SK-N-SH treated with all-trans-retinoic acid at 6 μM for 48 hours (cell line): ENCODE results near the gene COX11.

Experiments used
- ATAC-seq: fragments of 200-7000 bp; cut with Tn5 transposase; 3 replicates; pipeline ENCODE4 v1.9.1; 2020; ENCODE audit warnings: mild to moderate bottlenecking, moderate library complexity
- ARNTL ChIP-seq: fragments of 450-650 bp; formaldehyde crosslinking; IDR thresholded peaks from 2 replicates; pipeline ENCODE4 v1.5.0; 2020; ENCODE audit warnings: low read depth, mild to moderate bottlenecking, moderate library complexity, borderline replicate concordance
- BACH2 ChIP-seq: fragments of 250-450 bp; sonication (Bioruptor Pico); IDR thresholded peaks from 2 replicates; pipeline ENCODE4 v1.9.0; 2021; ENCODE audit warnings: mild to moderate bottlenecking, borderline replicate concordance
- CREB5 ChIP-seq: fragments of 250-450 bp; sonication (Bioruptor Pico); IDR thresholded peaks from 2 replicates; pipeline ENCODE4 v1.5.1; 2020; ENCODE audit warnings: low read depth, mild to moderate bottlenecking, moderate library complexity
- CSDC2 ChIP-seq: fragments of 250-450 bp; sonication (Bioruptor Pico); IDR thresholded peaks from 2 replicates; pipeline ENCODE4 v1.5.0; 2020; ENCODE audit warnings: mild to moderate bottlenecking, moderate library complexity
- CSRNP3 ChIP-seq: fragments of 250-450 bp; sonication (Bioruptor Pico); IDR thresholded peaks from 2 replicates; pipeline ENCODE4 v1.5.1; 2021; ENCODE audit warnings: mild to moderate bottlenecking, moderate library complexity
- ESRRG ChIP-seq: fragments of 250-450 bp; sonication (Bioruptor Pico); IDR thresholded peaks from 2 replicates; pipeline ENCODE4 v1.6.1; 2021; ENCODE audit warnings: mild to moderate bottlenecking
- ISL1 ChIP-seq: fragments of 250-450 bp; sonication (Bioruptor Pico); IDR thresholded peaks from 2 replicates; pipeline ENCODE4 v2.1.2; 2022; ENCODE audit warnings: mild to moderate bottlenecking, moderate library complexity
- OSR1 ChIP-seq: fragments of 250-450 bp; sonication (Bioruptor Pico); IDR thresholded peaks from 2 replicates; pipeline ENCODE4 v1.8.0; 2022; ENCODE audit warnings: moderate library complexity, mild to moderate bottlenecking, inconsistent platforms
- PATZ1 ChIP-seq: fragments of 250-450 bp; sonication (Bioruptor Pico); IDR thresholded peaks from 2 replicates; pipeline ENCODE4 v1.8.0; 2020; ENCODE audit warnings: mild to moderate bottlenecking, moderate library complexity, borderline replicate concordance
- POU6F1 ChIP-seq: fragments of 250-450 bp; sonication (Bioruptor Pico); IDR thresholded peaks from 2 replicates; pipeline ENCODE4 v1.8.0; 2021; ENCODE audit warnings: low read depth, mild to moderate bottlenecking, moderate library complexity, borderline replicate concordance
- RARB ChIP-seq: fragments of 250-450 bp; sonication (Bioruptor Pico); IDR thresholded peaks from 2 replicates; pipeline ENCODE4 v1.8.0; 2021; ENCODE audit warnings: mild to moderate bottlenecking, moderate library complexity
- SNAI2 ChIP-seq: fragments of 250-450 bp; sonication (Bioruptor Pico); IDR thresholded peaks from 2 replicates; pipeline ENCODE4 v1.5.0; 2020; ENCODE audit warnings: mild to moderate bottlenecking, moderate library complexity
- TCF4 ChIP-seq: fragments of 250-450 bp; sonication (Bioruptor Pico); IDR thresholded peaks from 2 replicates; pipeline ENCODE4 v1.8.0; 2021; ENCODE audit warnings: mild to moderate bottlenecking, moderate library complexity, borderline replicate concordance
- TSHZ2 ChIP-seq: fragments of 250-450 bp; sonication (Bioruptor Pico); IDR thresholded peaks from 2 replicates; pipeline ENCODE4 v1.5.0; 2020; ENCODE audit warnings: mild to moderate bottlenecking, moderate library complexity
- ZC3H10 ChIP-seq: fragments of 250-450 bp; sonication (Bioruptor Pico); IDR thresholded peaks from 2 replicates; pipeline ENCODE4 v1.5.1; 2021; ENCODE audit warnings: mild to moderate bottlenecking, moderate library complexity
- ZFP3 ChIP-seq: fragments of 250-450 bp; sonication (Bioruptor Pico); IDR thresholded peaks from 2 replicates; pipeline ENCODE4 v1.5.0; 2020; ENCODE audit warnings: mild to moderate bottlenecking, moderate library complexity
- ZFP30 ChIP-seq: fragments of 450-650 bp; formaldehyde crosslinking; IDR thresholded peaks from 2 replicates; pipeline ENCODE4 v1.5.0; 2022; ENCODE audit warnings: mild to moderate bottlenecking, moderate library complexity
- ZNF565 ChIP-seq: fragments of 450-650 bp; formaldehyde crosslinking; conservative IDR thresholded peaks from 2 replicates; pipeline ENCODE4 v1.5.0; 2020; ENCODE audit warnings: low read depth, mild to moderate bottlenecking, moderate library complexity
- ZNF70 ChIP-seq: fragments of 450-650 bp; formaldehyde crosslinking; IDR thresholded peaks from 2 replicates; pipeline ENCODE4 v1.5.0; 2020; ENCODE audit warnings: mild to moderate bottlenecking, moderate library complexity

The COX11 gene

GRCh38 chr17:54982399-54982798 is 13.9 kb upstream of the COX11 start (continued):
- no peak for TF ChIP-seq POU6F1

GRCh38 chr17:54980375-54980774 is 11.9 kb upstream of the COX11 start:
- TF ChIP-seq PATZ1 (CRISPR knock-in tag) = no peak
- TF ChIP-seq ZFP30 (CRISPR knock-in tag) = no peak

GRCh38 chr17:54979657-54980056 is 11.2 kb upstream of the COX11 start:
- ATAC-seq = no peak
- no peak for TF ChIP-seq TSHZ2 (CRISPR knock-in tag)
- no peak for TF ChIP-seq ESRRG (CRISPR knock-in tag)
- TF ChIP-seq ZFP3 (CRISPR knock-in tag) = no peak
- TF ChIP-seq ZNF70 = no peak
- no peak for TF ChIP-seq POU6F1
- TF ChIP-seq ZC3H10 (CRISPR knock-in tag) = no peak
- no peak for TF ChIP-seq OSR1 (CRISPR knock-in tag)

More at GRCh38 chr17:54980375-54980774, 11.9 kb upstream of the COX11 start:
- no peak for ATAC-seq

GRCh38 chr17:54977744-54978143 is 9.3 kb upstream of the COX11 start:
- TF ChIP-seq ESRRG (CRISPR knock-in tag) = no peak
- no peak for TF ChIP-seq CSDC2 (CRISPR knock-in tag)
- no peak for TF ChIP-seq TCF4
- TF ChIP-seq ZC3H10 (CRISPR knock-in tag) = no peak
- TF ChIP-seq ARNTL (CRISPR knock-in tag) = no peak
- no peak for TF ChIP-seq ZFP3 (CRISPR knock-in tag)
- TF ChIP-seq RARB (CRISPR knock-in tag) = no peak
- TF ChIP-seq CSRNP3 (CRISPR knock-in tag) = no peak
- TF ChIP-seq CREB5 (CRISPR knock-in tag) = no peak
- no peak for TF ChIP-seq PATZ1 (CRISPR knock-in tag)
- no peak for TF ChIP-seq TSHZ2 (CRISPR knock-in tag)
- no peak for TF ChIP-seq ISL1 (CRISPR knock-in tag)
- no peak for TF ChIP-seq ZNF565 (CRISPR knock-in tag)
- TF ChIP-seq BACH2 (CRISPR knock-in tag) = no peak
- TF ChIP-seq ZFP30 (CRISPR knock-in tag) = no peak
- TF ChIP-seq OSR1 (CRISPR knock-in tag) = no peak
- TF ChIP-seq SNAI2 (CRISPR knock-in tag) = no peak
- no peak for TF ChIP-seq ZNF70
- TF ChIP-seq, all 23 proteins: peak for 0
- no peak for ATAC-seq
